Glutamatergic neuron (in vitro differentiated cells): ENCODE data around the gene MSLN. TPM values are rescaled to one million over a fixed set of nuclear protein-coding genes. Genes with fewer than 3 reads are reported as not detected.
A peak's percentile ranks its signal among the peaks of the same experiment; 100 is the strongest.

ENCODE experiments used
- DNase-seq: peaks from one replicate; pipeline ENCODE4 v3.0.0; 2022
- H3K27ac Mint-ChIP-seq: one replicate; pipeline ENCODE4 v1.8.0; 2020; ENCODE audit warnings: mild to moderate bottlenecking, mixed read lengths, inconsistent platforms; ENCODE audit not compliant: unreplicated experiment
- H3K27me3 Mint-ChIP-seq: one replicate; pipeline ENCODE4 v1.8.0; 2020; ENCODE audit warnings: mild to moderate bottlenecking, moderate library complexity, mixed read lengths, inconsistent platforms; ENCODE audit not compliant: unreplicated experiment
- H3K36me3 Mint-ChIP-seq: one replicate; pipeline ENCODE4 v1.8.0; 2020; ENCODE audit warnings: mild to moderate bottlenecking, mixed read lengths, inconsistent platforms; ENCODE audit not compliant: unreplicated experiment
- H3K4me1 Mint-ChIP-seq: one replicate; pipeline ENCODE4 v1.8.0; 2020; ENCODE audit warnings: mild to moderate bottlenecking, low read depth, mixed read lengths, inconsistent platforms; ENCODE audit not compliant: unreplicated experiment
- H3K4me3 Mint-ChIP-seq: one replicate; pipeline ENCODE4 v1.8.0; 2020; ENCODE audit warnings: mild to moderate bottlenecking, mixed read lengths, inconsistent platforms; ENCODE audit not compliant: unreplicated experiment
- H3K9me3 Mint-ChIP-seq: one replicate; pipeline ENCODE4 v1.8.0; 2020; ENCODE audit warnings: mild to moderate bottlenecking, moderate library complexity, mixed read lengths, inconsistent platforms; ENCODE audit not compliant: unreplicated experiment
- total RNA-seq: library from RNA; stranded (reverse); fragmentation: NEBNext Ultra II Directional; extraction: Animal tissue kit (Norgen Biotek cat#: 25700); gene quantifications from one replicate; pipeline ENCODE4 v1.2.1, GENCODE V29; 2021; ENCODE audit not compliant: unreplicated experiment
- TF ChIP-seq, protein P1 (sequence below): fragments of 200-600 bp; sonication (generic); IDR thresholded peaks from one replicate; pipeline ENCODE4 v1.5.0; 2021; ENCODE audit not compliant: partially characterized antibody, unreplicated experiment

The MSLN gene
- total RNA-seq, 1 donor from 2014 or later = not detected

DNA sequence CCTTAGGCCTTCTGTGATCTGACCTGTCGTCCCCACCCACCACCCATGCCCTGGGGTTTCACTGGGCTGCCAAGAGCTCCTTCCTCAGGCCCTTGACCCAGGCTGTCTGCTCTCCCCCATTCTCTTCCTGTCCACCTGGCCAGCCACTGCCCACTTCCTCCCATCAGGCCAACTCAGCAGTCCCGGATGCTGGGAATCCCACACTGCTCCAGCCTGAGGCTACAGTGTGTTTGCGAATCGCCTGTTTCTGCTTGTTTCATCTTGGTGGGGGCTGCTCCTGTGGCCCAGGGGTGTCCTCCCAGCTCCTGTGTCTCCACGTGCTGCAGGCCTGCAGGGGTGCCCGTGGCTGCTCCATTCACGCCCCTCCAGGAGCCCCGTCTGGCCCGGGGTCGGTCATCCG lies 46.5 kb upstream of the MSLN start:
- Mint-ChIP-seq H3K27me3 (peaks cover 18% of the 10 kb centered on the region), H3K27ac (peak overlapping the region; percentile 76), H3K4me3 (peak overlapping the region; percentile 59), H3K36me3 (no peaks in the 10 kb centered on the region), H3K9me3 (peaks cover 13% of the 10 kb centered on the region), H3K4me1 (peaks cover 19% of the 10 kb centered on the region)
- DNase-seq = no peak
- TF ChIP-seq, protein P1, sequence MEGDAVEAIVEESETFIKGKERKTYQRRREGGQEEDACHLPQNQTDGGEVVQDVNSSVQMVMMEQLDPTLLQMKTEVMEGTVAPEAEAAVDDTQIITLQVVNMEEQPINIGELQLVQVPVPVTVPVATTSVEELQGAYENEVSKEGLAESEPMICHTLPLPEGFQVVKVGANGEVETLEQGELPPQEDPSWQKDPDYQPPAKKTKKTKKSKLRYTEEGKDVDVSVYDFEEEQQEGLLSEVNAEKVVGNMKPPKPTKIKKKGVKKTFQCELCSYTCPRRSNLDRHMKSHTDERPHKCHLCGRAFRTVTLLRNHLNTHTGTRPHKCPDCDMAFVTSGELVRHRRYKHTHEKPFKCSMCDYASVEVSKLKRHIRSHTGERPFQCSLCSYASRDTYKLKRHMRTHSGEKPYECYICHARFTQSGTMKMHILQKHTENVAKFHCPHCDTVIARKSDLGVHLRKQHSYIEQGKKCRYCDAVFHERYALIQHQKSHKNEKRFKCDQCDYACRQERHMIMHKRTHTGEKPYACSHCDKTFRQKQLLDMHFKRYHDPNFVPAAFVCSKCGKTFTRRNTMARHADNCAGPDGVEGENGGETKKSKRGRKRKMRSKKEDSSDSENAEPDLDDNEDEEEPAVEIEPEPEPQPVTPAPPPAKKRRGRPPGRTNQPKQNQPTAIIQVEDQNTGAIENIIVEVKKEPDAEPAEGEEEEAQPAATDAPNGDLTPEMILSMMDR = no peak

DNA sequence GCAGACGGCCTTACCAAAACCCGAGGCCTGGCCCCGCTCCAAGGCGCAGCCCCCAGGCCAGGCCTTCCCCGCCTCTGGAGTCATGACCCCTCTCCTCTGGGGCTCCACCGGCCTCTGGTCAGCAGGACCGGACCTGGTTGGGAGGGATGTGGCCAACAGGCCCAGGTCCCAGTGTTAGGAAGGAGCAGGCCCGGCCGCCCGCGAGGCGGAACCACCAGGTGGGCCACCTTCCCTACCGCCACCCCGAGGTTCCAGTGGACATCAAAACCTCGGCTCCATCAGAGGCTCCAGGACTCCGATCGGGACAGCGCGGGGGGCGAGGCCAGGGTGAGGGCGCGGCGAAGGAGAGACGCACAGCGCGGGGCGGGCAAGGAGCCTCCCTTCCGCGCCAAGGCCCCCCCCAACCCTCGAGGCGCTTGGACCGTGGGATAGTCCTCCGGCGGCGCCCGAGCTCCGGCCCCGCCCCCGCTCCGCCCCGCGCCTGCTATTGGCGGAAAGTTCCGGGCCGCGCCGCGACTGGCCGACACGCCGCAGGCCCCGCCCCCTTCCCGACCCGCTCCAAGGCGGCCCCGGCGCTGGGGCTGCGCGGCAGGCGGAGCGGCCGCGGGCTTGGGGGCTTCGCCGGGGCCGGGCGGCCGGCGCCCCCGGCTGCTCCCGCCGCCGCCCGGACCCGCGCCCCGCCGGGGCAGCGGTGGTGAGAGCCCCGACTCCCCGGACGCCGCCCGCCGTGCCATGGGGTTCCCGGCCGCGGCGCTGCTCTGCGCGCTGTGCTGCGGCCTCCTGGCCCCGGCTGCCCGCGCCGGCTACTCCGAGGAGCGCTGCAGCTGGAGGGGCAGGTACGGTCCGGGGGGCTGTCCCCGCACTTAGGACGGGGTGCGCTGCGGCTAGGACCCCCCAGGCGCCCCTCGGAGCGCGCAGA lies 45.7 kb upstream of the MSLN start, which contains the start of gene METRN:
TSS of gene METRN (plus strand) at position 561 of the 919 bp plus-strand sequence. CDS start at position 733, 172 bp downstream.
- Mint-ChIP-seq H3K4me3 (peak within 1 kb of the TSS; percentile 85), H3K4me1 (peaks cover 19% of the 10 kb centered on the region), H3K27me3 (peaks cover 19% of the 10 kb centered on the region), H3K27ac (peak within 1 kb of the TSS; percentile 85), H3K9me3 (peaks cover 17% of the 10 kb centered on the region), H3K36me3 (no peaks in the 10 kb centered on the region)
- TF ChIP-seq, protein P1 = no peak
- peak; percentile 98 for DNase-seq

DNA sequence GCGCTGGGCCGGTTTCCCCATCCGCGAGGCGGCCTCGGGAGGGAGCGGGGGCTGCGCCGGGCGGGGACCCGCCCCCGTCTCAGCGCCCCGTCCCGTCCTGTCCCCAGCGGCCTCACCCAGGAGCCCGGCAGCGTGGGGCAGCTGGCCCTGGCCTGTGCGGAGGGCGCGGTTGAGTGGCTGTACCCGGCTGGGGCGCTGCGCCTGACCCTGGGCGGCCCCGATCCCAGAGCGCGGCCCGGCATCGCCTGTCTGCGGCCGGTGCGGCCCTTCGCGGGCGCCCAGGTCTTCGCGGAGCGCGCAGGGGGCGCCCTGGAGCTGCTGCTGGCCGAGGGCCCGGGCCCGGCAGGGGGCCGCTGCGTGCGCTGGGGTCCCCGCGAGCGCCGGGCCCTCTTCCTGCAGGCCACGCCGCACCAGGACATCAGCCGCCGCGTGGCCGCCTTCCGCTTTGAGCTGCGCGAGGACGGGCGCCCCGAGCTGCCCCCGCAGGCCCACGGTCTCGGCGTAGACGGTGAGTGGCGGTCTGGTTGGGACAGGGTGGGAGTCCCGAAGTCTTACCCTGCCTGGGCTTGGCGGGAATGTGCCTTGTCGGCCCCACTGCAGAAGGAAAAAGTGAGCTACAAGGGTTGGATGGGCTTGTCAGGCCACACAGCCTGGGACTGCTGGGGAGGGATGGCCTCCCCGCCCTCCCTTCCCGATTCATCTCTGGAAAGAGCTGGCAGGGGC lies 44.9 kb upstream of the MSLN start:
- H3K27ac Mint-ChIP-seq = peak overlapping the region; percentile 85

DNA sequence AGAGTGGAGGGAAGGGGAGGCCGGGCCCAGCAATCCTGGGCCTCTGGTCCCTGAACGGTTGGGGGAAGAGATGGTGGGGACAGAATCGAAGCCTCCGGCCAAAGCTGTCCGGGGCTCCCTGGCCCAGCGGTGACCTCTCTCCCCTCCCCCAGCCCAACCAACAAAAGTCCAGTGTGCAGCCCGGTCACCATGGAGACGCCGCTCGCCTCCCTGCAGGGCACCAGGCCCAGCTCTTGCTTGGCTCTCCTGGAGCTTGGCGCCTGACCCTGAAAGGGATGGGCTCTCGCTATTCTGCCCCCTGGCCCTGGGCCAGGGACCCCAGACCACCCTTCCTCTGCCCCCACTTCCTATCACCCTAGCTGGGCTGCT lies 44.4 kb upstream of the MSLN start:
- H3K4me3 Mint-ChIP-seq = peak overlapping the region; percentile 85
- TF ChIP-seq, protein P1 = no peak
- H3K9me3 Mint-ChIP-seq = peaks cover 20% of the 10 kb centered on the region
- H3K27me3 Mint-ChIP-seq = peaks cover 25% of the 10 kb centered on the region
- peak overlapping the region; percentile 85 for H3K27ac Mint-ChIP-seq
- DNase-seq = peak; percentile 79
- peaks cover 19% of the 10 kb centered on the region for H3K4me1 Mint-ChIP-seq
- no peaks in the 10 kb centered on the region for H3K36me3 Mint-ChIP-seq

More for the DNA sequence above, 44.9 kb upstream of the MSLN start:
- Mint-ChIP-seq H3K9me3 (peaks cover 20% of the 10 kb centered on the region), H3K4me3 (peak overlapping the region; percentile 85), H3K4me1 (peaks cover 20% of the 10 kb centered on the region), H3K27me3 (peaks cover 25% of the 10 kb centered on the region), H3K36me3 (no peaks in the 10 kb centered on the region)
- TF ChIP-seq, protein P1 = peak; percentile 11
- DNase-seq = peak; percentile 72
